ENCODE data around the gene EFNA2.

Gene EFNA2

GRCh38 chr19:1249298-1249989 lies 36.2 kb upstream of the EFNA2 start:
- DNase-seq (ENCODE audit: low read depth in 3 of 3): peak; percentile 93

GRCh38 chr19:1249990-1250436 lies 35.7 kb upstream of the EFNA2 start:
- DNase-seq (ENCODE audit: low read depth in 3 of 3): peak in 1 of 3 experiments; percentile 39

- DNase-seq (ENCODE audit: low read depth in 3 of 3): no peak
Observed at GRCh38 chr19:1250437-1251260, 35.0 kb upstream of the EFNA2 start.

- peak in 2 of 3 experiments; percentile 44 to 56 for DNase-seq (ENCODE audit: low read depth in 3 of 3)
Observed at GRCh38 chr19:1251330-1252220, 34.1 kb upstream of the EFNA2 start.

- DNase-seq (ENCODE audit: low read depth in 3 of 3): no peak
Observed at GRCh38 chr19:1252221-1252820, 33.4 kb upstream of the EFNA2 start.

- peak in 1 of 3 experiments; percentile 57 for DNase-seq (ENCODE audit: low read depth in 3 of 3)
Observed at GRCh38 chr19:1252821-1253513, 32.7 kb upstream of the EFNA2 start.

GRCh38 chr19:1253514-1254080 lies 32.1 kb upstream of the EFNA2 start:
- no peak for DNase-seq (ENCODE audit: low read depth in 3 of 3)

GRCh38 chr19:1254081-1254527 lies 31.6 kb upstream of the EFNA2 start:
- DNase-seq (ENCODE audit: low read depth in 3 of 3): no peak

GRCh38 chr19:1254530-1255185 lies 31.0 kb upstream of the EFNA2 start:
- no peak for DNase-seq (ENCODE audit: low read depth in 3 of 3)

GRCh38 chr19:1255186-1256161 lies 30.2 kb upstream of the EFNA2 start:
- DNase-seq (ENCODE audit: low read depth in 3 of 3): no peak

- DNase-seq (ENCODE audit: low read depth in 3 of 3): no peak
Observed at GRCh38 chr19:1256646-1257474, 28.8 kb upstream of the EFNA2 start.

- DNase-seq (ENCODE audit: low read depth in 3 of 3): no peak
Observed at GRCh38 chr19:1257475-1258162, 28.1 kb upstream of the EFNA2 start.

GRCh38 chr19:1258163-1258492 lies 27.5 kb upstream of the EFNA2 start:
- no peak for DNase-seq (ENCODE audit: low read depth in 3 of 3)

- no peak for DNase-seq (ENCODE audit: low read depth in 3 of 3)
Observed at GRCh38 chr19:1258707-1259205, 26.9 kb upstream of the EFNA2 start.

GRCh38 chr19:1259206-1259875 lies 26.3 kb upstream of the EFNA2 start:
- no peak for DNase-seq (ENCODE audit: low read depth in 3 of 3)

- DNase-seq (ENCODE audit: low read depth in 3 of 3): no peak
Observed at GRCh38 chr19:1259876-1260748, 25.6 kb upstream of the EFNA2 start.

Data from stimulated activated CD4-positive, alpha-beta T cell treated with anti-CD3 and anti-CD28 coated beads, TNF-alpha, amount 100 ng/mL, for 4 hours (primary cell).